ENCODE data around the gene DIPK1B.
A peak's percentile ranks its signal among the peaks of the same experiment; 100 is the strongest.
"Not testable (repeated sequence)": the region's sequence is repeated elsewhere in the genome, so short reads cannot be mapped to it uniquely, and the experiment has no call there.

The DIPK1B gene

GRCh38 chr9:136757328-136757727 lies 45.0 kb downstream of the DIPK1B start:
- no peak overlapping the region for H3K4me3 ChIP-seq
- peak overlapping the region in 1 of 21 experiments; percentile 42 for H3K27ac ChIP-seq

DNA sequence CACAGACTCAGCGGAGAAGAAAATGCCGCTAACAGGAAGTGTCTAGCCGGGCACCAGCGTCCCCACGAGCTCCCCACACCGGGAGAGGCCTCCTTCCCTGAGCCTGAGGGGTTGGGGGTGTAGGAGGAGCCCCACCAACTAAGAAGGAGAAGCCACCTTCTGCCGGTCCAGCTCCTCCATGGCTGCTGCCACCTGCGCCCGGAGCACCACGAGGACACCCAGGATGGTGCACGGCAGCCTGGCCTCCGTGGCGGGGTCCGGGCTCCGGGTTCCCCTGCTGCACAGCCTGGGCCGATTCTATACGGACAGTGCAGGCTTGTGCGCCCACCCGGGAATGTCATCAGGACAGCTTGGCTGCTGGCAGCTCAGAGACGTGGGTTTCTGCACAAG lies 45.4 kb downstream of the DIPK1B start:
- H3K4me3 ChIP-seq, result no peak overlapping the region
- peak overlapping the region in 1 of 21 experiments; percentile 42 for H3K27ac ChIP-seq

DNA sequence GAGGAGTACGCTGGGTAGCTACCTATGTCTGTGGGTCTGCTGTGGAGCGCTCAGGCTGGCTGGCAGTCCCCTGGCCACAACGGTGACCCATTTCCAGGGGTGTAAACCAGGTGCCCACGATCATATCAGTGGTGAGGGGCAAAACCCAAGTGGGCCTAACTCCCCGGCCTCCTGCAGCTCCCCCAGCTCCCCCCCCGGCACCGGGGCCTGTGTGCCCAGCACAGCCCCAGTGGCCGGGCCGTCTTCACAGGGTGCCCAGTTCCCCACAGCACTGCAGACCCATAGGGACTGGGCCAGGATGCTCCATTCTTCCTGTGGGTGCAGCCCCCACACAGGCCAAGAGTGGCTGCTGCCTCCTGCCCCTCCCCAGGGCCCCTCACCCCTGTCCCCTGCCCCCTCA lies 46.6 kb downstream of the DIPK1B start:
- no peak overlapping the region for H3K27ac ChIP-seq
- no peak overlapping the region for H3K4me3 ChIP-seq

DNA sequence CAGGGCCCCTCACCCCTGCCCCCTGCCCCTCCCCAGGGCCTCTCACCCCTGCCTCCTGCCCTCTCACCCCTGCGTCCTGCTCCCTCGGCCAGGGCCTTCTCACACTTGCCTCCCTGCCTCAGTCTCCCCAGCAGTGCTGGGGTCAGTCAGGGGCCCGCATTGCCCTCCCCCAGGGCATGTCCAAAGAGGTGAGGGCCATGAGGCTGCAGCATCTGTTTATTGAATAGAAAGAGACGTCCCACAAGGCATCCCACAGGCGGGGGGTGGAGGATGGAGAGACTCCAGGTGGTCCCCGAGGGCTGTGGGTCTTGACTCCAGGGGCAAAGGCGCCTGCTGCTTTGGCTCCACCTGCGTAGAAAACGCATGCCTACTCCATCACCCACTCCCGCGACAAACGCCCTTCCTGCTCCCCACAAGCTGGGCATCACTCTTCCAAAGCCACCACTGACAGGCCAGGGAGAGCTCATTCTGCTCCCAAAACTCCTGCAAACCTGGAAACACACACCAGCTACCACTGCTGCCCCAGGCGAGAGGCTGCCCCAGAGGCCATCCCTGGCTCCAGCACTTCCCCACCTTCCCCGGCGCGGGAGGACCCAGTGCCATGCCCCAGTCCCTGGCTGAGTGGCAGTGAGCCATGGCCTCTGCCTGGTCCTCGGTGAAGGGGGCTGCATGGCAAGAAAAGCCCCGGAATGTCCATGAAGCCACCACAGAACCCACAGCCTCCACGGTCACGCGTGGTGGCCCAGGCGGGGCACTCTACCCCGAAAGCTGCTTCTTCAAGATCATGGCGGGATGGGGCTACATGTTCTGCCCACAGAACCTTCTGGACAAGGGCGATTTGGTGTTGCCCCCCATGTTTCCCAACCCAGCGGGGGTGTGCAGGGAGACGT lies 47.3 kb downstream of the DIPK1B start:
- H3K4me3 ChIP-seq, result no peak overlapping the region
- H3K27ac ChIP-seq, result no peak overlapping the region

GRCh38 chr9:136760424-136760823 lies 48.1 kb downstream of the DIPK1B start:
- Histone ChIP-seq H3K27ac (no peak overlapping the region), H3K4me3 (no peak overlapping the region)

GRCh38 chr9:136760834-136761544 lies 48.6 kb downstream of the DIPK1B start:
- not testable (repeated sequence) for H3K27ac ChIP-seq, H3K4me3 ChIP-seq

GRCh38 chr9:136761545-136761981 lies 49.2 kb downstream of the DIPK1B start:
- no peak overlapping the region for H3K27ac ChIP-seq
- no peak overlapping the region for H3K4me3 ChIP-seq

DNA sequence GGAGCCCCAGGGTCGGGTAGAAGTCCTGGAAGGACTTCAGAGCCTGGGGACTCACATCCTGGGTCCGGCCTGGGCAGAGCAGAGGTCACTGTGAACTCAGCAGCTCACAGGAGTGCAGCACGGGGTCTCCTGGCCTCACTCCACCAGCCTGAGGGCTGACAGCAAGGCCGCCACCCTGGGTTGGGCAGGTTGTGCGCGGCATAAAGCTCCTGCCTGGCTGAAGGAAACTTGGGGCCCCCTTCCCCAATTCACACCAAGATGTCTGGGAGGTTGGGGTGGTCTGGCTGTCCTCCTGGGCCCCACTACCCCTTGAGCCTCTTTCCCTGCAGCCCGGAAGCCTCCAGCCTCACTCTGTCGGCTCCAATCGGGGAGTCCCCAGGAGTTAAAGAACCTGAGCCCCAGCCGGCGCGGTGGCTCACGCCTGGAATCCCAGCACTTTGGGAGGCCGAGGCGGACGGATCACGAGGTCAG lies 49.9 kb downstream of the DIPK1B start:
- no peak overlapping the region for H3K27ac ChIP-seq
- no peak overlapping the region for H3K4me3 ChIP-seq

- H3K4me3 ChIP-seq, result no peak overlapping the region
- no peak overlapping the region for H3K27ac ChIP-seq
Measured at GRCh38 chr9:136762915-136763648, 50.7 kb downstream of the DIPK1B start.

GRCh38 chr9:136763649-136764035 lies 51.3 kb downstream of the DIPK1B start:
- no peak overlapping the region for H3K27ac ChIP-seq
- H3K4me3 ChIP-seq, result no peak overlapping the region

GRCh38 chr9:136764301-136764891 lies 52.0 kb downstream of the DIPK1B start, which contains the start of gene LCN15:
TSS of gene LCN15 (minus strand) at chr9:136764518. CDS start at chr9:136764488, 30 bp downstream.
- H3K4me3 ChIP-seq, result no peak within 1 kb of the TSS
- no peak within 1 kb of the TSS for H3K27ac ChIP-seq

GRCh38 chr9:136765041-136765440 lies 52.7 kb downstream of the DIPK1B start:
- no peak overlapping the region for H3K4me3 ChIP-seq
- no peak overlapping the region for H3K27ac ChIP-seq

DNA sequence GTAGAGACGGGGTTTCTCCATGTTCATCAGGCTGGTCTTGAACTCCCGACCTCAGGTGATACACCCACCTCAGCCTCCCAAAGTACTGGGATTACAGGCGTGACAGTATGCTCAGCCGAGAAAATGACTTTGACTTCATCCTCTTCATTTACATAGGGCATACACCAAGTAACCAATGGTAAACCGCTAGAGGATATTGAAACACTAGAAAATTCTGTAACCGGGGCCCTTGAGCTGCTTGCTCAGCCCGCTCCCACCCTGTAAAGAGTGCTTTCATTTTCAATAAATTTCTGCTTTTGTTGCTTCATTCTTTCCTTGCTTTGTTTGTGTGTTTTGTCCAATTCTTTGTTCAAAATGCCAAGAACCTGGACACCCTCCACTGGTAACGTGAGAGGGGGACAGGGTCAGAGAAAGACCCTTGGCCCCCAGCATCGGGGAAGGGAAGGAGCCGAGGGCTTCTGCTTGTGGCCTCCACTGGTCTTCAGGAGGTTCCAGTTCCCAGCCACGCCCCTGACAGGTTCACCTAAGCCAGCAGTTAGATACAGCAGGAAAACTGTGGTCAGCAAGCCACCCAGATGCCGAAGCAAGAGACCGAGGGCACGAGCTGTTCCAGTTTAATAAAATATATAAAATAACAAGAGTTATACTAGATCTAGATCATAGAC lies 53.5 kb downstream of the DIPK1B start:
- H3K4me3 ChIP-seq, H3K27ac ChIP-seq: not testable (repeated sequence)

DNA sequence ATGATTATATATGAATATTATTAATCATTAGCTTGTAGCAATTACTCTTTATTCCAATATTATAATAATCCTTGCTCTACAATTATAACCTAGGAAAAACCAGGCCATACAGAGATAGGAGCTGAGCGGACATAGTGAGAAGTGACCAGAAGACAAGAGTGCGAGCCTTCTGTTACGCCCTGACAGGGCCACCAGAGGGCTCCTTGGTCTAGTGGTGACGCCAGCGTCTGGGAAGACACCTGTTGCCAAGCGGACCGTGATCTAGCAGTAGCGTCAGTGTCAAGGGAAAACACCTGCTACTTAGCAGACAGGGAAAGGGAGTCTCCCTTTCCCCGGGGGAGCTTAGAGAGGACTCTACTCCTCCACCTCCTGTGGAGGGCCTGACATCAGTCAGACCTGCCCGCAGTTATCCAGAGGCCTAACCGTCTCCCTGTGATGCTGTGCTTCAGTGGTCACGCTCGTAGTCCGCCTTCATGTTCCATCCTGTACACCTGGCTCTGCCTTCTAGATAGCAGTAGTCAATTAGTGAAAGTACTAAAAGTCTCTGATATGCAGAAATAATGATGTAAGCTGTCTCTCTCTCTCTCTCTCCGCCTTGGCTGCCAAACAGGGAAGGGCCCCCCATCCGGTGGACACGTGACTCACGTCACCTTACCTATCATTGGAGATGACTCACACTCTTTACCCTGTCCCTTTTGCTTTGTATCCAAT lies 54.2 kb downstream of the DIPK1B start:
- not testable (repeated sequence) for H3K4me3 ChIP-seq, H3K27ac ChIP-seq

GRCh38 chr9:136769710-136770191 lies 57.4 kb downstream of the DIPK1B start:
- Histone ChIP-seq H3K27ac (no peak overlapping the region), H3K4me3 (no peak overlapping the region)

DNA sequence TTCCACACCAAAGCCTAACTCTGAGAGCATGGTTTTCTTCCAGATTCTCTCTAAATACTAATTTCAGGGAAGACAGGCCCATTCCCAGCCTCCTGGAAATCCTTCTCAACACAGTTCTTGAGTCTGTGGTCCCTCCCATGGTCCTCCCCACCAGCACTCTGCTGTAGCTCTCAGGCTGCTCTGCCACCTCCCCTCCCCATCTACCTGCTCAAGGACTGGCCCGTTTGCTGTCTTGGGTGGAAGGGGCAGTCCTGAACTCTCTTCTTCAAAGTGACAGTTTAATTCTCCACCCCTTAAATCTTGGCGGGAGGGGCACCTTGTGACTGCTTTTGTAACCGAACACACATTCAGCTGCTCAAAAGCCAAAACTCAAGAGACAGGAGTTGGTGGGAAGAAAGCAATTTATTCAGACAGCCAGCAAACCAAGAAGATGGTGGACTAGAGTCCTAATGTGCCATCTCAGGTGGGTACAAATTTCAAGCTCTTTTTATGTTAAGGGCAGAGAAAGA lies 59.6 kb downstream of the DIPK1B start:
- no peak overlapping the region for H3K4me3 ChIP-seq
- H3K27ac ChIP-seq, result no peak overlapping the region

GRCh38 chr9:136773386-136774044 lies 61.1 kb downstream of the DIPK1B start:
- Histone ChIP-seq H3K4me3 (no peak overlapping the region), H3K27ac (no peak overlapping the region)
